Choroid plexus epithelial cell (primary cell): Measurements from ENCODE around the gene CACNG6.

Source experiments
- DNase-seq: peaks from one replicate; pipeline ENCODE4 v3.0.0-alpha.2; 2010; ENCODE audit warnings: low read depth
- H3K4me3 ChIP-seq: 2 replicates; pipeline ENCODE4 v1.5.1; 2011; ENCODE audit warnings: low read depth, mild to moderate bottlenecking, control low read depth, low read length, moderate library complexity
- CTCF ChIP-seq: conservative IDR thresholded peaks from 2 replicates; pipeline ENCODE4 v1.5.1; 2011; ENCODE audit warnings: low read depth, mild to moderate bottlenecking, control low read depth, inconsistent platforms, low read length, moderate library complexity

CACNG6 gene

GRCh38 chr19:54041969-54042606 lies 50.7 kb downstream of the CACNG6 start:
- TF ChIP-seq CTCF = no peak
- DNase-seq = no peak
- H3K4me3 ChIP-seq = no peak overlapping the region

GRCh38 chr19:54042989-54043388 lies 51.6 kb downstream of the CACNG6 start:
- no peak for TF ChIP-seq CTCF
- H3K4me3 ChIP-seq = no peak overlapping the region
- DNase-seq = no peak

- DNase-seq = no peak
- no peak overlapping the region for H3K4me3 ChIP-seq
- no peak for TF ChIP-seq CTCF
These were observed 54.3 kb downstream of the CACNG6 start for GRCh38 chr19:54045771-54046170.

- DNase-seq = no peak
- H3K4me3 ChIP-seq = no peak overlapping the region
- TF ChIP-seq CTCF = no peak
These were observed 56.2 kb downstream of the CACNG6 start for GRCh38 chr19:54047616-54048015.
